Mammary epithelial cell (primary cell): ENCODE measurements around the gene CCDC93.

ENCODE experiments used
- CTCF ChIP-seq, 2 donors: IDR thresholded peaks in 1 of 2; conservative IDR thresholded peaks in 1 of 2; 2 replicates each; pipeline ENCODE4 v1.5.1; 2011 to 2012; ENCODE audit warnings: inconsistent platforms in 2 of 2, low read length in 2 of 2, mild to moderate bottlenecking in 2 of 2, control low read depth in 1 of 2, low read depth in 1 of 2; ENCODE audit not compliant: insufficient read depth in 1 of 2; ENCODE audit errors: extremely low read depth in 1 of 2
- EZH2 ChIP-seq: IDR thresholded peaks from 2 replicates; pipeline ENCODE4 v1.6.1; 2012; ENCODE audit warnings: low read length, inconsistent platforms, borderline replicate concordance

GRCh38 chr2:117967977-117968718 is 45.7 kb downstream of the CCDC93 start:
- TF ChIP-seq EZH2: no peak
- no peak for TF ChIP-seq CTCF (conservative IDR thresholded peaks at IDR 0.05 in 1 of 2, IDR thresholded peaks at IDR 0.05 in 1 of 2; ENCODE audit: extremely low read depth in 1 of 2, insufficient read depth in 1 of 2, low read depth in 1 of 2, low read length in 2 of 2)
